CD14-positive monocyte (primary cell): ENCODE measurements around the gene BBLN. TPM values are rescaled to one million over a fixed set of nuclear protein-coding genes. Genes with fewer than 3 reads are reported as not detected.
A peak's percentile ranks its signal among the peaks of the same experiment; 100 is the strongest.
"Not testable (repeated sequence)": the region's sequence is repeated elsewhere in the genome, so short reads cannot be mapped to it uniquely, and the experiment has no call there.

Experiments
- DNase-seq, 3 donors: peaks; one replicate each; pipeline ENCODE4 v3.0.0-alpha.2; 2011 to 2022
- H2AFZ ChIP-seq: 2 replicates; pipeline ENCODE4 v1.6.0; 2012; ENCODE audit warnings: mild to moderate bottlenecking, low read depth, low read length, inconsistent platforms; ENCODE audit not compliant: insufficient read depth, poor library complexity, severe bottlenecking
- H3K27ac ChIP-seq, 2 donors: 1 replicate in 1 of 2; 2 replicates in 1 of 2; pipeline ENCODE4 v1.5.1; 2012 to 2013; ENCODE audit warnings: low read length in 2 of 2, control low read depth in 1 of 2, inconsistent platforms in 1 of 2, low read depth in 1 of 2, mild to moderate bottlenecking in 1 of 2
- H3K27me3 ChIP-seq, 2 donors: one replicate each; pipeline versions ENCODE4 v1.6.0 to v1.6.1; 2011 to 2013; ENCODE audit warnings: low read length in 2 of 2; ENCODE audit not compliant: control insufficient read depth in 2 of 2, insufficient read depth in 2 of 2
- H3K36me3 ChIP-seq, 2 donors: replicated peaks in 1 of 2; 1 replicate in 1 of 2; 2 replicates in 1 of 2; pipeline versions ENCODE4 v1.5.1 to v1.6.1; 2012 to 2013; ENCODE audit warnings: low read length in 2 of 2, control low read depth in 1 of 2, inconsistent platforms in 1 of 2, mild to moderate bottlenecking in 1 of 2; ENCODE audit not compliant: insufficient read depth in 2 of 2, control insufficient read depth in 1 of 2
- H3K4me1 ChIP-seq, 2 donors: 1 replicate in 1 of 2; 2 replicates in 1 of 2; pipeline versions ENCODE4 v1.5.1 to v1.6.1; 2012 to 2013; ENCODE audit warnings: low read length in 2 of 2, control low read depth in 1 of 2, inconsistent platforms in 1 of 2, mild to moderate bottlenecking in 1 of 2, moderate library complexity in 1 of 2; ENCODE audit not compliant: insufficient read depth in 2 of 2, control insufficient read depth in 1 of 2
- H3K4me2 ChIP-seq: replicated peaks from 2 replicates; pipeline ENCODE3; 2012; ENCODE audit warnings: low read length, moderate library complexity, mild to moderate bottlenecking; ENCODE audit not compliant: poor library complexity, severe bottlenecking; ENCODE audit errors: extremely low read depth
- H3K4me3 ChIP-seq, 3 experiments: fragments of 200-600 bp in 1 of 3; sonication (generic) in 1 of 3; replicated peaks in 1 of 3; 1 replicate in 2 of 3; 2 replicates in 1 of 3; pipeline ENCODE4 v1.5.1; 2011 to 2013; ENCODE audit warnings: low read length in 3 of 3, mild to moderate bottlenecking in 3 of 3, control low read depth in 2 of 3, low read depth in 2 of 3, inconsistent platforms in 1 of 3, moderate library complexity in 1 of 3
- H3K79me2 ChIP-seq: 2 replicates; pipeline ENCODE4 v1.6.0; 2012; ENCODE audit warnings: mild to moderate bottlenecking, control low read depth, inconsistent platforms, low read length, moderate library complexity; ENCODE audit not compliant: insufficient read depth
- H3K9ac ChIP-seq: 2 replicates; pipeline ENCODE4 v1.6.0; 2017; ENCODE audit warnings: low read length, mild to moderate bottlenecking; ENCODE audit not compliant: insufficient read depth, poor library complexity, severe bottlenecking
- H3K9me3 ChIP-seq, 2 donors: replicated peaks in 1 of 2; 1 replicate in 1 of 2; 2 replicates in 1 of 2; pipeline versions ENCODE4 v1.5.1 to v1.6.1; 2012 to 2013; ENCODE audit warnings: low read length in 2 of 2, control low read depth in 1 of 2; ENCODE audit not compliant: control insufficient read depth in 1 of 2, insufficient read depth in 1 of 2
- H4K20me1 ChIP-seq: 2 replicates; pipeline ENCODE4 v1.6.0; 2012; ENCODE audit warnings: mild to moderate bottlenecking, low read length, control low read depth, moderate library complexity; ENCODE audit not compliant: insufficient read depth
- H3K27ac Mint-ChIP-seq, 7 donors: one replicate each; pipeline ENCODE4 v1.8.0; 2020; ENCODE audit warnings: mild to moderate bottlenecking in 7 of 7, mixed read lengths in 7 of 7, moderate library complexity in 6 of 7, inconsistent platforms in 2 of 7
- H3K27me3 Mint-ChIP-seq, 3 donors: one replicate each; pipeline ENCODE4 v1.8.0; 2021 to 2022; ENCODE audit warnings: low read depth in 3 of 3, mild to moderate bottlenecking in 3 of 3, mixed read lengths in 3 of 3, moderate library complexity in 3 of 3, inconsistent platforms in 1 of 3
- H3K36me3 Mint-ChIP-seq, 2 donors: one replicate each; pipeline ENCODE4 v1.8.0; 2020; ENCODE audit warnings: mixed read lengths in 2 of 2, inconsistent platforms in 1 of 2, mild to moderate bottlenecking in 1 of 2
- H3K4me1 Mint-ChIP-seq: one replicate; pipeline ENCODE4 v1.8.0; 2020; ENCODE audit warnings: mild to moderate bottlenecking, mixed read lengths
- H3K4me3 Mint-ChIP-seq, 2 donors: one replicate each; pipeline ENCODE4 v1.8.0; 2020; ENCODE audit warnings: mild to moderate bottlenecking in 2 of 2, mixed read lengths in 2 of 2, moderate library complexity in 1 of 2
- H3K9me3 Mint-ChIP-seq, 7 donors: one replicate each; pipeline ENCODE4 v1.8.0; 2020 to 2022; ENCODE audit warnings: mixed read lengths in 7 of 7, mild to moderate bottlenecking in 6 of 7, moderate library complexity in 6 of 7, inconsistent platforms in 2 of 7
- WGBS: methylation state at CpG from one replicate; pipeline ENCODE4 v1.1.5; 2013; ENCODE audit warnings: missing lambda C conversion rate; ENCODE audit not compliant: insufficient coverage; 5-methylcytosine and 5-hydroxymethylcytosine counted together
- intact Hi-C, 2 donors: fragments of 100-400 bp; cut with micrococcal nuclease; formaldehyde crosslinking; loops; one replicate each; pipeline versions ENCODE4 v1.15.0 to v1.15.1; 2023
- polyA plus RNA-seq, 3 donors: library from polyadenylated mRNA; depleted of rRNA in 1 of 3; unstranded in 2 of 3; stranded (reverse) in 1 of 3; fragments of 300-500 nt in 2 of 3; fragments of >200 nt in 1 of 3; fragmentation: Illumina TruSeq in 2 of 3; gene quantifications; 1 replicate in 2 of 3; 2 replicates in 1 of 3; pipeline ENCODE4 v1.2.3, GENCODE V29; 2012 to 2021
- TF ChIP-seq, protein P1 (sequence below): fragments of 200-600 bp; IDR thresholded peaks from one replicate; pipeline ENCODE4 v1.8.0; 2022; ENCODE audit warnings: antibody characterized with exemption, mild to moderate bottlenecking

The BBLN gene
- polyA plus RNA-seq, 3 donors, result 51.5 to 74.8 (median 54.5) TPM

DNA sequence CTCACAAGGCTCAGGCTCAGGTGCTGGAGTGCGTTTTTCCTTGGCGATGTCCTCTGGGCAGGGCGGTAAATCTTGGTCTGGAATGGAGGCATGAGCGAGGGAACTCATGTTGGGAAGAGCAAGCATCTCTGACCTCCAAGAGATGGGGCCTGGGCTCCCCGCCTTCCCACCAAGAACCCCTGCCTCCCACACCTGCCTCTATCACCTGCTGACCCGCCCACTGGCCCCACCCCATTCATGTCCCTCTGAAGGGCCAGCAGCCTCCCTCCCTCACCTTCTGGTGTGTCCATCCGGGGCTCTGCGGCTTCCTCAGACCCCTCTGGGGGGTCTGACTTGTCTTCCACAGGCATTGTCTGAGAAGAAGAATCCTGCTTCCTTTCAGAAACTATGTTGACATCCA, 20.4 kb downstream of the BBLN start:
- TF ChIP-seq, protein P1, sequence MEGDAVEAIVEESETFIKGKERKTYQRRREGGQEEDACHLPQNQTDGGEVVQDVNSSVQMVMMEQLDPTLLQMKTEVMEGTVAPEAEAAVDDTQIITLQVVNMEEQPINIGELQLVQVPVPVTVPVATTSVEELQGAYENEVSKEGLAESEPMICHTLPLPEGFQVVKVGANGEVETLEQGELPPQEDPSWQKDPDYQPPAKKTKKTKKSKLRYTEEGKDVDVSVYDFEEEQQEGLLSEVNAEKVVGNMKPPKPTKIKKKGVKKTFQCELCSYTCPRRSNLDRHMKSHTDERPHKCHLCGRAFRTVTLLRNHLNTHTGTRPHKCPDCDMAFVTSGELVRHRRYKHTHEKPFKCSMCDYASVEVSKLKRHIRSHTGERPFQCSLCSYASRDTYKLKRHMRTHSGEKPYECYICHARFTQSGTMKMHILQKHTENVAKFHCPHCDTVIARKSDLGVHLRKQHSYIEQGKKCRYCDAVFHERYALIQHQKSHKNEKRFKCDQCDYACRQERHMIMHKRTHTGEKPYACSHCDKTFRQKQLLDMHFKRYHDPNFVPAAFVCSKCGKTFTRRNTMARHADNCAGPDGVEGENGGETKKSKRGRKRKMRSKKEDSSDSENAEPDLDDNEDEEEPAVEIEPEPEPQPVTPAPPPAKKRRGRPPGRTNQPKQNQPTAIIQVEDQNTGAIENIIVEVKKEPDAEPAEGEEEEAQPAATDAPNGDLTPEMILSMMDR, result no peak
- intact Hi-C loops, result no loop called here
- Histone ChIP-seq H4K20me1 (no peaks in the 10 kb centered on the region), H3K9me3 (peaks cover 5 to 16% of the 10 kb centered on the region in 2 donors), H2AFZ (no peak overlapping the region), H3K4me1 (no peaks in the 10 kb centered on the region), H3K4me2 (no peak overlapping the region), H3K27me3 (no peaks in the 10 kb centered on the region), H3K36me3 (peaks cover 76 to 83% of the 10 kb centered on the region in 2 donors), H3K4me3 (no peak overlapping the region), H3K27ac (no peak overlapping the region), H3K9ac (no peak overlapping the region), H3K79me2 (no peaks in the 10 kb centered on the region)
- Mint-ChIP-seq H3K4me1 (no peaks in the 10 kb centered on the region), H3K9me3 (peaks cover 3 to 26% (median 14%) of the 10 kb centered on the region in 7 donors), H3K36me3 (peaks cover 69 to 96% of the 10 kb centered on the region in 2 donors), H3K27ac (peak overlapping the region in 1 of 7 donors; percentile 46), H3K4me3 (no peak overlapping the region), H3K27me3 (peaks cover 0 to 2% (median 0%) of the 10 kb centered on the region in 3 donors)
- DNase-seq, result no peak
- 100% methylated on average over 7 of the region's 8 CpGs for WGBS

DNA sequence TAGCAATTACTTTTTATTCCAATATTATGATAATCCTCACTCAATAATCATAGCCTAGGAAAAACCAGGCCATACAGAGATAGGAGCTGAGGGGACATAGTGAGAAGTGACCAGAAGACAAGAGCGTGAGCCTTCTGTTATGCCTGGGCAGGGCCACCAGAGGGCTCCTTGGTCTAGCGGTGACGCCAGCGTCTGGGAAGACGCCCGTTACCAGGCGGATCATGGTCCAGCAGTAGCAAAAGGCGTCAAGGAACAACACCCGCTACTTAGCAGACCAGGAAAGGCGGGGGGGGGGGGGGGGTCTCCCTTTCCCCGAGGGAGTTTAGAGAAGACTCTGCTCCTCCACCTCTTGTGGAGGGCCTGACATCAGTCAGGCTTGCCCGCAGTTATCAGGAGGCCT, 21.4 kb downstream of the BBLN start:
- H3K4me3 ChIP-seq, intact Hi-C loops, H3K4me3 Mint-ChIP-seq, H3K27me3 ChIP-seq, H2AFZ ChIP-seq, H3K27ac ChIP-seq, H3K4me1 Mint-ChIP-seq, H3K27me3 Mint-ChIP-seq, H3K27ac Mint-ChIP-seq, H3K4me2 ChIP-seq, H4K20me1 ChIP-seq, DNase-seq, H3K4me1 ChIP-seq, H3K79me2 ChIP-seq, H3K9ac ChIP-seq: not testable (repeated sequence)
- H3K36me3 ChIP-seq, result peaks cover 76 to 83% of the 10 kb centered on the region in 2 donors
- peaks cover 3 to 26% (median 14%) of the 10 kb centered on the region in 7 donors for H3K9me3 Mint-ChIP-seq
- H3K36me3 Mint-ChIP-seq, result peaks cover 65 to 93% of the 10 kb centered on the region in 2 donors
- peaks cover 5 to 16% of the 10 kb centered on the region in 2 donors for H3K9me3 ChIP-seq
- WGBS, result 95% methylated on average over 6 of the region's 12 CpGs
